ENCODE data around the gene RPL10A.

Gene RPL10A

DNA sequence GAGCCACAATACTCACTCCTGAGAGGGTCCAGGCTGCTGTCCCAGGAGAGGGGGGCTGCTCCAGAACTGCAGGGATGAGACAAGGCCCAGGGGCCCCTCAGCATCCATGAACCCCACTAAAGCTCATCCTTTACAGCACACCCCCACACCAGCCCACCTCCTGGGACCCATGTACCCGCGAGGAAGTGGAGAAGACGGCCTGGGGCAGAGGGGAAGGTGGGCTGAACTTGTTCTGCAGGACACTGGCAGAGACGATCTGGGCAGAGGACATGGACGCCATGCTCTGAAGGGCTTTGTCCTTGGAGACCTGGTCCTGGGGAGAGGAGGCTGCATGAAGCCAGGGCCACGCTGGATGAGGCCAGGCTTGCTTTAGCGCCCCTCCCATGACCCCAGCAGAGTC is 10.1 kb downstream of the RPL10A start:
- Histone ChIP-seq H3K4me2 (ENCODE audit: low read depth, low read length, poor library complexity, severe bottlenecking) (no peak overlapping the region), H3K36me3 (ENCODE audit: insufficient read depth, low read length) (peaks cover 2% of the 10 kb centered on the region; the same call in 1 of the 2 replicates), H3K79me2 (ENCODE audit: insufficient read depth, low read length) (peaks cover 1% of the 10 kb centered on the region; the same call in 1 of the 2 replicates), H2AFZ (ENCODE audit: low read length) (no peak overlapping the region), H3K9me3 (ENCODE audit: insufficient read depth, low read depth, low read length) (no peaks in the 10 kb centered on the region), H3K4me1 (ENCODE audit: insufficient read depth, low read length, poor library complexity, severe bottlenecking) (peaks cover under 1% of the 10 kb centered on the region), H3K9me2 (replicated peaks; ENCODE audit: low read depth, low read length) (no peaks in the 10 kb centered on the region), H3K4me3 (ENCODE audit: low read length, poor library complexity, severe bottlenecking) (no peak overlapping the region), H4K20me1 (ENCODE audit: insufficient read depth, low read length, poor library complexity, severe bottlenecking) (peaks cover 9% of the 10 kb centered on the region), H3K9ac (ENCODE audit: low read depth, low read length, poor library complexity, severe bottlenecking) (no peak overlapping the region), H3K27me3 (ENCODE audit: insufficient read depth, low read length, poor library complexity, severe bottlenecking) (no peaks in the 10 kb centered on the region), H3F3A (ENCODE audit: low read depth) (no peaks in the 10 kb centered on the region; the same call in 1 of the 2 replicates)
- TF ChIP-seq CTCF (conservative IDR thresholded peaks at IDR 0.05; ENCODE audit: low read length) (no peak), EZH2phosphoT487 (IDR thresholded peaks at IDR 0.05; ENCODE audit: borderline replicate concordance) (no peak)

GRCh38 chr6:35480176-35480575 is 12.0 kb downstream of the RPL10A start:
- Histone ChIP-seq H3K27me3 (ENCODE audit: insufficient read depth, low read length, poor library complexity, severe bottlenecking) (no peaks in the 10 kb centered on the region), H3K4me2 (ENCODE audit: low read depth, low read length, poor library complexity, severe bottlenecking) (no peak overlapping the region), H3F3A (ENCODE audit: low read depth) (no peaks in the 10 kb centered on the region; the same call in 1 of the 2 replicates), H3K9ac (ENCODE audit: low read depth, low read length, poor library complexity, severe bottlenecking) (no peak overlapping the region), H3K36me3 (ENCODE audit: insufficient read depth, low read length) (no peaks in the 10 kb centered on the region), H3K79me2 (ENCODE audit: insufficient read depth, low read length) (no peaks in the 10 kb centered on the region), H2AFZ (ENCODE audit: low read length) (no peak overlapping the region), H4K20me1 (ENCODE audit: insufficient read depth, low read length, poor library complexity, severe bottlenecking) (no peaks in the 10 kb centered on the region), H3K9me3 (ENCODE audit: insufficient read depth, low read depth, low read length) (no peaks in the 10 kb centered on the region), H3K9me2 (replicated peaks; ENCODE audit: low read depth, low read length) (no peaks in the 10 kb centered on the region), H3K4me3 (ENCODE audit: low read length, poor library complexity, severe bottlenecking) (no peak overlapping the region), H3K4me1 (ENCODE audit: insufficient read depth, low read length, poor library complexity, severe bottlenecking) (no peaks in the 10 kb centered on the region)
- TF ChIP-seq CTCF (conservative IDR thresholded peaks at IDR 0.05; ENCODE audit: low read length) (no peak), EZH2phosphoT487 (IDR thresholded peaks at IDR 0.05; ENCODE audit: borderline replicate concordance) (no peak)

- no peak for TF ChIP-seq EZH2phosphoT487 (IDR thresholded peaks at IDR 0.05; ENCODE audit: borderline replicate concordance)
- no peak for TF ChIP-seq CTCF (conservative IDR thresholded peaks at IDR 0.05; ENCODE audit: low read length)
- H3K4me3 ChIP-seq (ENCODE audit: low read length, poor library complexity, severe bottlenecking): no peak overlapping the region
- H3K9ac ChIP-seq (ENCODE audit: low read depth, low read length, poor library complexity, severe bottlenecking): no peak overlapping the region
- H3K36me3 ChIP-seq (ENCODE audit: insufficient read depth, low read length): no peaks in the 10 kb centered on the region
- H3F3A ChIP-seq (ENCODE audit: low read depth): no peaks in the 10 kb centered on the region; the same call in 1 of the 2 replicates
- no peaks in the 10 kb centered on the region for H3K9me2 ChIP-seq (replicated peaks; ENCODE audit: low read depth, low read length)
- no peak overlapping the region for H2AFZ ChIP-seq (ENCODE audit: low read length)
- no peaks in the 10 kb centered on the region for H3K4me1 ChIP-seq (ENCODE audit: insufficient read depth, low read length, poor library complexity, severe bottlenecking)
- H4K20me1 ChIP-seq (ENCODE audit: insufficient read depth, low read length, poor library complexity, severe bottlenecking): no peaks in the 10 kb centered on the region
- H3K9me3 ChIP-seq (ENCODE audit: insufficient read depth, low read depth, low read length): no peaks in the 10 kb centered on the region
- no peaks in the 10 kb centered on the region for H3K27me3 ChIP-seq (ENCODE audit: insufficient read depth, low read length, poor library complexity, severe bottlenecking)
- H3K79me2 ChIP-seq (ENCODE audit: insufficient read depth, low read length): no peaks in the 10 kb centered on the region
- no peak overlapping the region for H3K4me2 ChIP-seq (ENCODE audit: low read depth, low read length, poor library complexity, severe bottlenecking)
These were observed 13.0 kb downstream of the RPL10A start for GRCh38 chr6:35481226-35481625.
